ENCODE measurements around the gene CHST4.
"Not testable (repeated sequence)": the region's sequence is repeated elsewhere in the genome, so short reads cannot be mapped to it uniquely, and the experiment has no call there.

The CHST4 gene

DNA sequence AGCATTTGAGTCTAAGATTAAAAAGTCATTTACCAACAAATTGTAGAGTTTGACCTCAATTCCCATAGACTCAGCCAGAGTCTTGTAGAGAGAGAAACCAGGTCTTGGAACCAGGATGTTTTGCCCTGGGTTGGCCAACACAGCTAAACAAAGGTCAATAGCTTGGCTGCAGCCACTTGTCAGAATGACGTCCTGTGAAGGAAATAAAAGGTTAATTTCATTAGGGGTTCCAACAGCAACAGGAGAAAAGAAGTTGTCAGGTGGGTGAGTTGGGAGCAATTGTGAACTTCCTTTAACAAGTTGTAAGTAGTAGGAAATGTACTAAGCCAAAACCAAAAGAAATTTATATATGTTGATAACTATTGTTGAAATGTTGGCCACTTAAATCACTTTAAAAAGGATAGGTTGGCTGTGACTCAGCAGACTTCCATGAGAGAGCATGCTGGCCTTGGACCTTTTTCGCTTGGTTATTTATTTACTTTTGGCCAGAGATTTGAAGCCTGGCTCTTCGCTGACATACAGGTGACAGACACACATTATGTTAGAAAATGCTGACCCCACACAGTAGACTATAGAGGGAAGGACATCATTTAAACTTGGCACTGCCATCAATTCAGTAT, 46.4 kb downstream of the CHST4 start:
- no peak for DNase-seq

DNA sequence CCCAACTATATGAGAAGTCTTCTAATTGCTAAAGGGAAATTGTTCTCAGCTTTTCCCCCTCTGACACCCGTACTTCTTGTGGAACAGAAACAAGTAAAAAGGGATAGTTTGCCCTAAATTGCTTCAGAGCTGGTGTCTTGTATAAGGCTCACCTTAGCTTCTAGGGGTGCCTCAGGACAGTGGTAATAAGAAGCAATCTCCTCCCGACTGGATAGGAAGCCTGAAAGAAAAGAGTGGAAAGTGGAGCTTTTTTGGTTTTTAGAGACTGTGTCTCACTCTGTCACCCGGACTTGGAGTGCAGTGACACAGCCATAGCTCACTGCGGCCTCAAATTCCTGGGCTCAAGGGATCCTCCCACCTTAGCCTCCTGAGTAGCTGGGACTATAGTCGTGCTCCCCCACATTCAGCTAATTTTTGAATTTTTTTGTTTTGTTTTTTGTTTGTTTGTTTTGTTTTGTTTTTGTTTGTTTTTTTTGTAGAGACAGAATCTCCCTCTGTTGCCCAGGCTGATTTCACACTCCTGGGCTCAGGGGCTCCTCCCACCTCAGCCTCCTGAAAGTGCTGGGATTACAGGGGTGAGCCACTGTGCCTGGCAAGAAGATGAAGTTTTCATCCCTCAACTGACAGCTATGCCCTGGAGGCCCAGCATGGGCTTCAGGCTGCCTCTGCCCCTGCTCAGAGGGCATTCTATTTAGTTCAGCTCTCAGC, 47.3 kb downstream of the CHST4 start:
- no peak for DNase-seq

- DNase-seq: no peak
Measured at GRCh38 chr16:71574702-71575101, 48.5 kb downstream of the CHST4 start.

DNA sequence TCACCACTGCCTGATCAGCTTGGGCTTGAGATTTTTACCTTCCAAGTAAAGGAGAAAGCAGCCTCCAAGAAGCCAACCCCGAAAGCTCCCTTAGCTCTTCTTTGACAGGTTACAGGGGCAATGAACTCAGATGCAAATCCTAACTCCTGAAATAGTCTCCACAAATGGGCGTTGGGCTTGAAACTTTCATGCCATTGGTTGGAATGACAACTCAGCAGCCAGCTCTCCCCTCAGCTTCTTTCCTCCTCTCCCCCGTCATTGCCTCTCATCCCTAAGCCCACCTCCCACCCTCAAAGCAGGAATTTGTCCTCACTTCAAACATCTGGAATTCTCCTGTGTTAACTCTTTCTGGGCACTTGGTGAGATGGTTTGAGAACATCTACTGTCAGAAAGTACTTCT, 50.7 kb downstream of the CHST4 start, which contains the start of gene TAT:
TAT (minus strand) TSS at position 122 of the 400 bp plus-strand sequence. CDS start 677 bp downstream, outside the sequence.
- no peak for DNase-seq

- DNase-seq: not testable (repeated sequence)
Measured at GRCh38 chr16:71582553-71582848, 56.3 kb downstream of the CHST4 start.

- DNase-seq: no peak
Measured at GRCh38 chr16:71584543-71585317, 58.5 kb downstream of the CHST4 start.

- DNase-seq: no peak
Measured at GRCh38 chr16:71585318-71585703, 59.1 kb downstream of the CHST4 start.
